ENCODE data around the gene ATAD3B. TPM values are rescaled to one million over a fixed set of nuclear protein-coding genes. Genes with fewer than 3 reads are reported as not detected.

ATAD3B gene
- total RNA-seq, 4 donors from 2014 or later, result 13.0 to 40.3 (median 17.1) TPM

GRCh38 chr1:1534401-1535154 is 63.0 kb downstream of the ATAD3B start:
- WGBS, 2 donors, result 89 to 95% methylated on average over 17 to 22 of the region's 31 CpGs
- intact Hi-C loops (cut with DNase I; ENCODE audit: low total_unique reads), result no loop called here
- H3K4me3 ChIP-seq (ENCODE audit: low read depth, poor library complexity, severe bottlenecking), result no peak overlapping the region
- DNase-seq (ENCODE audit: low spot score in 2 of 2), result no peak
- TF ChIP-seq CTCF (IDR thresholded peaks at IDR 0.05), result no peak
- TF ChIP-seq POLR2A (IDR thresholded peaks at IDR 0.05), result no peak

GRCh38 chr1:1535201-1536018 is 63.8 kb downstream of the ATAD3B start:
- 92 to 94% methylated on average over 14 to 62 of the region's 66 CpGs for WGBS, 2 donors
- intact Hi-C loops (cut with DNase I; ENCODE audit: low total_unique reads), result no loop called here

GRCh38 chr1:1536019-1536937 is 64.7 kb downstream of the ATAD3B start:
- no peak overlapping the region for H3K4me3 ChIP-seq (ENCODE audit: low read depth, poor library complexity, severe bottlenecking)
- no peak for TF ChIP-seq POLR2A (IDR thresholded peaks at IDR 0.05)
- no peak for TF ChIP-seq CTCF (IDR thresholded peaks at IDR 0.05)
- 83% methylated on average over 37 to 42 of the region's 48 CpGs for WGBS, 2 donors
- intact Hi-C loops (cut with DNase I; ENCODE audit: low total_unique reads), result no loop called here
- DNase-seq (ENCODE audit: low spot score in 2 of 2), result no peak

More at GRCh38 chr1:1535201-1536018, 63.8 kb downstream of the ATAD3B start:
- DNase-seq (ENCODE audit: low spot score in 2 of 2), result no peak
- no peak for TF ChIP-seq POLR2A (IDR thresholded peaks at IDR 0.05)
- TF ChIP-seq CTCF (IDR thresholded peaks at IDR 0.05), result no peak
- H3K4me3 ChIP-seq (ENCODE audit: low read depth, poor library complexity, severe bottlenecking), result no peak overlapping the region

GRCh38 chr1:1536938-1537546 is 65.5 kb downstream of the ATAD3B start:
- WGBS, 2 donors, result 93 to 95% methylated on average over 11 to 15 of the region's 15 CpGs
- TF ChIP-seq POLR2A (IDR thresholded peaks at IDR 0.05) (no peak), CTCF (IDR thresholded peaks at IDR 0.05) (no peak)

GRCh38 chr1:1537626-1538250 is 66.2 kb downstream of the ATAD3B start:
- intact Hi-C loops (cut with DNase I; ENCODE audit: low total_unique reads), result no loop called here
- TF ChIP-seq POLR2A (IDR thresholded peaks at IDR 0.05) (no peak), CTCF (IDR thresholded peaks at IDR 0.05) (no peak)
- no peak for DNase-seq (ENCODE audit: low spot score in 2 of 2)
- H3K4me3 ChIP-seq (ENCODE audit: low read depth, poor library complexity, severe bottlenecking), result no peak overlapping the region
- WGBS, 2 donors, result 93 to 95% methylated on average over 32 of the region's 32 CpGs

More at GRCh38 chr1:1536938-1537546, 65.5 kb downstream of the ATAD3B start:
- no peak for DNase-seq (ENCODE audit: low spot score in 2 of 2)
- intact Hi-C loops (cut with DNase I; ENCODE audit: low total_unique reads), result no loop called here
- H3K4me3 ChIP-seq (ENCODE audit: low read depth, poor library complexity, severe bottlenecking), result no peak overlapping the region
